ENCODE measurements around the gene ACAN.

ACAN gene

GRCh38 chr15:88920186-88920891 lies 117.1 kb downstream of the ACAN start:
- TF ChIP-seq REST (IDR thresholded peaks at IDR 0.05; ENCODE audit: insufficient read depth in 1 of 2, low read depth in 2 of 2, low read length in 2 of 2) = no peak
- no peak for TF ChIP-seq SIN3A (IDR thresholded peaks at IDR 0.05; ENCODE audit: borderline replicate concordance, insufficient read depth, low read length)
- TF ChIP-seq TAF1 (IDR thresholded peaks at IDR 0.05; ENCODE audit: borderline replicate concordance, insufficient read depth, low read length) = no peak
- no peak for TF ChIP-seq POLR2AphosphoS5 (IDR thresholded peaks at IDR 0.05; ENCODE audit: low read depth, low read length)

Data from PFSK-1 (cell line).